CD4-positive, alpha-beta T cell (primary cell): ENCODE data around the gene NLE1. TPM values are rescaled to one million over a fixed set of nuclear protein-coding genes. Genes with fewer than 3 reads are reported as not detected.
"Not testable (repeated sequence)": the region's sequence is repeated elsewhere in the genome, so short reads cannot be mapped to it uniquely, and the experiment has no call there.

ENCODE experiments used
- ATAC-seq: fragments of 200-7000 bp; cut with Tn5 transposase; one replicate; pipeline ENCODE4 v1.10.0; 2022; ENCODE audit warnings: mild to moderate bottlenecking; ENCODE audit not compliant: poor library complexity
- CTCF ChIA-PET: fragments of 350-600 bp; sonication (Branson Sonifier 250); formaldehyde crosslinking; loops from one replicate; lab custom pipeline; 2021; ENCODE audit warnings: antibody characterized with exemption, inconsistent platforms; lab: Charles Lee
- POLR2A ChIA-PET: fragments of 350-600 bp; sonication (Branson Sonifier 250); formaldehyde crosslinking; loops from one replicate; lab custom pipeline; 2021; ENCODE audit warnings: antibody characterized with exemption, inconsistent platforms; lab: Charles Lee
- DNase-seq, 14 experiments: peaks; one replicate each; pipeline ENCODE4 v3.0.0-alpha.2; 2013 to 2020; ENCODE audit warnings: mixed read lengths in 2 of 14
- H3K27ac ChIP-seq, 2 donors: one replicate each; pipeline versions ENCODE4 v1.5.1 to v1.7.0; 2013; ENCODE audit warnings: low read length in 2 of 2, low read depth in 1 of 2, mild to moderate bottlenecking in 1 of 2
- H3K27me3 ChIP-seq, 2 experiments: 1 replicate in 1 of 2; 2 replicates in 1 of 2; pipeline versions ENCODE4 v1.6.1 to v1.7.0; 2013; ENCODE audit warnings: low read length in 2 of 2, control low read depth in 1 of 2, mild to moderate bottlenecking in 1 of 2, moderate library complexity in 1 of 2; ENCODE audit not compliant: insufficient read depth in 2 of 2, control insufficient read depth in 1 of 2
- H3K36me3 ChIP-seq: one replicate; pipeline ENCODE4 v1.6.1; 2013; ENCODE audit warnings: low read length, control low read depth; ENCODE audit not compliant: insufficient read depth
- H3K4me1 ChIP-seq: one replicate; pipeline ENCODE4 v1.6.1; 2013; ENCODE audit warnings: low read length, control low read depth; ENCODE audit not compliant: insufficient read depth
- H3K4me3 ChIP-seq: one replicate; pipeline ENCODE4 v1.5.1; 2013; ENCODE audit warnings: mild to moderate bottlenecking, low read length, moderate library complexity
- H3K9me3 ChIP-seq, 2 experiments: 1 replicate in 1 of 2; 2 replicates in 1 of 2; pipeline versions ENCODE4 v1.6.1 to v1.7.0; 2013; ENCODE audit warnings: low read length in 2 of 2, mild to moderate bottlenecking in 2 of 2, control low read depth in 1 of 2, moderate library complexity in 1 of 2; ENCODE audit not compliant: control insufficient read depth in 1 of 2, insufficient read depth in 1 of 2
- H3K27ac Mint-ChIP-seq: one replicate; pipeline ENCODE4 v1.8.0; 2020; ENCODE audit warnings: mixed read lengths
- H3K27me3 Mint-ChIP-seq: one replicate; pipeline ENCODE4 v1.8.0; 2021; ENCODE audit warnings: mixed read lengths
- H3K36me3 Mint-ChIP-seq: one replicate; pipeline ENCODE4 v1.8.0; 2021; ENCODE audit warnings: low read depth, mixed read lengths
- H3K4me1 Mint-ChIP-seq: one replicate; pipeline ENCODE4 v1.8.0; 2021; ENCODE audit warnings: low read depth, mixed read lengths
- H3K4me3 Mint-ChIP-seq: one replicate; pipeline ENCODE4 v1.8.0; 2020; ENCODE audit warnings: mild to moderate bottlenecking, mixed read lengths
- H3K9me3 Mint-ChIP-seq: one replicate; pipeline ENCODE4 v1.8.0; 2020; ENCODE audit warnings: mixed read lengths
- CTCF ChIP-seq: fragments of 200-600 bp; IDR thresholded peaks from one replicate; pipeline ENCODE4 v1.8.0; 2022; ENCODE audit warnings: antibody characterized with exemption, mild to moderate bottlenecking
- intact Hi-C, 2 experiments: fragments of 100-400 bp; cut with DNase I in 1 of 2; cut with micrococcal nuclease in 1 of 2; formaldehyde crosslinking; loops; one replicate each; pipeline versions ENCODE4 v1.15.1 to v1.9.0; 2023 to 2025; cut with DNase I, micrococcal nuclease
- total RNA-seq, 174 experiments: library from RNA in 2 of 174; stranded (reverse) in 2 of 174; gene quantifications; one replicate each; pipeline ENCODE4 v1.2.3 and lab custom pipeline; 2021 to 2026

NLE1 gene
- total RNA-seq, 2 experiments from 2014 or later, result 8.9 to 9.5 TPM

DNA sequence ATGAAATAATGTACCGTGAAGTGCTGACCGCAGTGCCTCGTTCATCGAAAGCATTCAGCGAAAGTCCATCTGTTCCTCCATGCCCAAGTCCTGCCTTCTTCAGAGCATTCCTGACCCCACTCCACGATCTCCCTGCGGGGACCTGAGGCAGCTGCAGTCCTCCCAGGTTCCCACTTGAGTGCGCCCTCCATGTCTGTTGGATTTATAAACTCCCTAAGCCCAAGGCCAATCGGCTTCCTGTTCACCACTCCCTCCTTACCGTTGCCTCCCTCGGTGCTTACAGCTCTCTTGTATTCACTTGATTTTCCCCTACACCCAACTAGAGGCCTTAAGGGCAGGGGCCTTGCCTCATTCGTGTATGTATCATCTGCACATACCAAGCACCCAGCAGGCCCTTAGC lies 25.3 kb downstream of the NLE1 start:
- intact Hi-C loops, result loop anchor here (5.0 kb wide), 3 partner anchors 480 to 555 kb away; no protein-coding TSS in a partner anchor
- peaks cover 34% of the 10 kb centered on the region for H3K4me1 Mint-ChIP-seq
- no peaks in the 10 kb centered on the region for H3K9me3 Mint-ChIP-seq
- H3K4me3 ChIP-seq, result no peak overlapping the region
- no peak overlapping the region for H3K4me3 Mint-ChIP-seq
- no peak overlapping the region for H3K27ac Mint-ChIP-seq
- H3K27me3 Mint-ChIP-seq, result no peaks in the 10 kb centered on the region
- H3K9me3 ChIP-seq, result no peaks in the 10 kb centered on the region
- ATAC-seq (no peak), DNase-seq (no peak)
- POLR2A ChIA-PET, result no interaction called here
- H3K36me3 ChIP-seq, result peaks cover 2% of the 10 kb centered on the region
- H3K27ac ChIP-seq, result no peak overlapping the region
- peaks cover 34% of the 10 kb centered on the region for H3K4me1 ChIP-seq
- no peaks in the 10 kb centered on the region for H3K27me3 ChIP-seq
- no peak for TF ChIP-seq CTCF
- peaks cover 12% of the 10 kb centered on the region for H3K36me3 Mint-ChIP-seq
- CTCF ChIA-PET, result no interaction called here

DNA sequence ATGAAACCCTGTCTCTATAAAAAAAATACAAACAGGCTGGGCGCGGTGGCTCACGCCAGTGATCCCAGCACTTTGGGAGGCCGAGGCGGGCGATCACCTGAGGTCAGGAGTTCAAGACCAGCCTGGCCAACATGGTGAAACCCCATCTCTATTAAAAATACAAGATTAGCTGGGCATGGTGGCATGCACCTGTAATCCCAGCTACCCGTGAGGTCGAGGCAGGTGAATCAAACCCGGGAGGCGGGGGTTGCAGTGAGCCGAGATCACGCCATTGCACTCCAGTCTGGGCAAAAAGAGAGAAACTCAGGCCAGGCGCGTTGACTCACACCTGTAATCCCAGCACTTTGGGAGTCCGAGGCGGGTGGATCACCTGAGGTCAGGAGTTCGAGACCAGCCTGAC lies 31.3 kb downstream of the NLE1 start:
- H3K27me3 Mint-ChIP-seq, H3K27ac ChIP-seq, H3K9me3 ChIP-seq, H3K4me3 ChIP-seq, H3K4me1 ChIP-seq, DNase-seq, H3K27ac Mint-ChIP-seq, H3K4me1 Mint-ChIP-seq, H3K9me3 Mint-ChIP-seq, intact Hi-C loops, ATAC-seq, H3K4me3 Mint-ChIP-seq, H3K27me3 ChIP-seq: not testable (repeated sequence)
- CTCF ChIA-PET, result interaction anchor here (1.0 kb wide), 1 partner anchor 87 kb away, joined by 3 read pairs; no protein-coding TSS in a partner anchor
- POLR2A ChIA-PET, result interaction anchor here (0.8 to 1.2 kb wide), 2 partner anchors 16 to 65 kb away, joined by 3 read pairs; no protein-coding TSS in a partner anchor
- peaks cover 29% of the 10 kb centered on the region for H3K36me3 Mint-ChIP-seq
- H3K36me3 ChIP-seq, result peaks cover 12% of the 10 kb centered on the region

DNA sequence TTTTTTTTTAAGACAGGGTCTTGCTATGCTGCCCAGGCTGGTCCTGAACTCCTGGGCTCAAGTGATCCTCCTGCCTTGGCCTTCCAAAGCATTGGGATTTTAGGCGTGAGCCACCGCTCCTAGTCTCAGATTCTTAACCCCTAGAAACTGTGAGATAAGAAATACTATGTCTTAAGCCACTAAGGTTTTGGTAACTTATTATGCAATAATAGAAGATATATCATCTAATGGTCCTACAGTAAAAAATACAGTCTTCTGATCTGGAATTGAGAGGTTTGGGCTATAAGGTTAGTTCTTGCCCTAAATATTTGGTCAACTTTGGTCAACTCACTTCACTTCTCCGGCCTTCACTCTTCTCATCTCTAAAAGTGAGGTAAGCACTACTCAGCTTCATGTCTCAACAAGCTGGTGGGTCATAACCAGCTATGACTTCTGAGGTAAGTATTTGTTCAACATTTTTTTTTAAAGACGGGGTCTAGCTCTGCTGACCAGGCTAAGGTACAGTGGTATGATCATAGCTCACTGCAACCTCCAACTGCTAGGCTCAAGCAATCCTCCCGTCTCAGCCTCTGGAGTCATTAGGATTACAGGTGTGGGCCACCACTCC lies 37.2 kb downstream of the NLE1 start:
- Mint-ChIP-seq H3K9me3 (no peaks in the 10 kb centered on the region), H3K27ac (no peak overlapping the region), H3K4me3 (no peak overlapping the region), H3K27me3 (no peaks in the 10 kb centered on the region), H3K36me3 (peaks cover 67% of the 10 kb centered on the region), H3K4me1 (no peaks in the 10 kb centered on the region)
- no peaks in the 10 kb centered on the region for H3K4me1 ChIP-seq
- no peak for TF ChIP-seq CTCF
- CTCF ChIA-PET, result no interaction called here
- ATAC-seq, result no peak
- H3K36me3 ChIP-seq, result peaks cover 49% of the 10 kb centered on the region
- no peaks in the 10 kb centered on the region for H3K9me3 ChIP-seq
- POLR2A ChIA-PET, result no interaction called here
- intact Hi-C loops, result no loop called here
- H3K27me3 ChIP-seq, result no peaks in the 10 kb centered on the region
- H3K27ac ChIP-seq, result no peak overlapping the region
- H3K4me3 ChIP-seq, result no peak overlapping the region
- DNase-seq, result no peak

DNA sequence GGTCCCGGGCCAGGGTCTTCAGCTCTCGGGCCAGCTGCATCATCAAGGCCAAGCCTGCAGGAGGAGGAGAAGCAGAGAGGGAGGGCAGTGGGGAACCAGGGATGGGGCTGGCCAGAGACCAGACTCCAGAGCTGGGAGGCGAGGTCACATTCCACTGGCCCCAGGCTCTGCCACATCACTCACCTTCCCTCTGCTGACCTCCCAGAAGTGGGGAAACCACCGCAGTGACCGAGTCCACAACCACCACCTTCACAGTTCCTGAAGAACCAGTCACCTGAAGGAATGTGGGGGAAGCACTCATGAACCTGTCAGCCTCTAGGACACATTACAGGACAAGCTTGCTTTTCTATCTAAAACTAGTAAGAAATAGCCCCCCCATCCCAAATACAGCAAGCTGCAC lies 38.8 kb downstream of the NLE1 start:
- Histone ChIP-seq H3K4me1 (no peaks in the 10 kb centered on the region), H3K4me3 (no peak overlapping the region), H3K27me3 (no peaks in the 10 kb centered on the region), H3K27ac (no peak overlapping the region), H3K36me3 (peaks cover 54% of the 10 kb centered on the region), H3K9me3 (no peaks in the 10 kb centered on the region)
- H3K27ac Mint-ChIP-seq, result no peak overlapping the region
- no peak overlapping the region for H3K4me3 Mint-ChIP-seq
- H3K27me3 Mint-ChIP-seq, result no peaks in the 10 kb centered on the region
- TF ChIP-seq CTCF, result no peak
- intact Hi-C loops, result no loop called here
- ChIA-PET POLR2A (interaction anchor here (1.1 kb wide), 1 partner anchor 14 kb away, joined by 4 read pairs; no protein-coding TSS in a partner anchor), CTCF (interaction anchor here (1.3 kb wide), 1 partner anchor 11 kb away, joined by 3 read pairs; no protein-coding TSS in a partner anchor)
- H3K9me3 Mint-ChIP-seq, result no peaks in the 10 kb centered on the region
- DNase-seq, result no peak
- H3K4me1 Mint-ChIP-seq, result no peaks in the 10 kb centered on the region
- ATAC-seq, result no peak
- peaks cover 74% of the 10 kb centered on the region for H3K36me3 Mint-ChIP-seq
